Measurements from ENCODE around the gene C9orf43. TPM values are rescaled to one million over a fixed set of nuclear protein-coding genes. Genes with fewer than 3 reads are reported as not detected.

The C9orf43 gene
- total and polyA plus RNA-seq, 9 of the 15 experiments (the other 6 are each of a cell fraction or from before 2014, with no cell fraction given) = 0.21 to 0.58 (median 0.33) TPM

GRCh38 chr9:113454914-113455761 is 44.6 kb downstream of the C9orf43 start (continued):
- TF ChIP-seq ZNF398 (CRISPR knock-in tag; IDR thresholded peaks at IDR 0.05) = no peak
- no peak for TF ChIP-seq OTX1 (CRISPR knock-in tag; IDR thresholded peaks at IDR 0.05)
- TF ChIP-seq ZBTB8A (IDR thresholded peaks at IDR 0.05; ENCODE audit: partially characterized antibody) = no peak
- TF ChIP-seq ZEB2 (IDR thresholded peaks at IDR 0.05) = peak; percentile 41; the same call in 1 of the 2 replicates
- no peak for TF ChIP-seq ZNF384 (IDR thresholded peaks at IDR 0.05; ENCODE audit: low read depth, low read length)
- no peak for TF ChIP-seq THRB (CRISPR knock-in tag; conservative IDR thresholded peaks at IDR 0.05)
- no peak for TF ChIP-seq NFXL1 (CRISPR knock-in tag; IDR thresholded peaks at IDR 0.05)
- TF ChIP-seq THAP7 (CRISPR knock-in tag; IDR thresholded peaks at IDR 0.05) = no peak
- peak; percentile 90 for TF ChIP-seq BACH1 (tag; IDR thresholded peaks at IDR 0.05)
- TF ChIP-seq SLC30A9 (CRISPR knock-in tag; IDR thresholded peaks at IDR 0.05) = no peak
- TF ChIP-seq MXI1 (IDR thresholded peaks at IDR 0.05; ENCODE audit: low read depth, low read length) = no peak
- TF ChIP-seq C11orf30 (IDR thresholded peaks at IDR 0.05; ENCODE audit: low read depth) = peak; percentile 95
- no peak for TF ChIP-seq FOXJ2 (tag; IDR thresholded peaks at IDR 0.05)
- no peak for TF ChIP-seq HDAC8 (tag; IDR thresholded peaks at IDR 0.05)
- no peak for TF ChIP-seq FOXP1 (CRISPR knock-in tag; IDR thresholded peaks at IDR 0.05)
- TF ChIP-seq ZNF444 (CRISPR knock-in tag; IDR thresholded peaks at IDR 0.05) = no peak
- no peak for TF ChIP-seq KHSRP (IDR thresholded peaks at IDR 0.05)
